Measurements from ENCODE around the gene FBXO31.

- TF ChIP-seq, protein P1, sequence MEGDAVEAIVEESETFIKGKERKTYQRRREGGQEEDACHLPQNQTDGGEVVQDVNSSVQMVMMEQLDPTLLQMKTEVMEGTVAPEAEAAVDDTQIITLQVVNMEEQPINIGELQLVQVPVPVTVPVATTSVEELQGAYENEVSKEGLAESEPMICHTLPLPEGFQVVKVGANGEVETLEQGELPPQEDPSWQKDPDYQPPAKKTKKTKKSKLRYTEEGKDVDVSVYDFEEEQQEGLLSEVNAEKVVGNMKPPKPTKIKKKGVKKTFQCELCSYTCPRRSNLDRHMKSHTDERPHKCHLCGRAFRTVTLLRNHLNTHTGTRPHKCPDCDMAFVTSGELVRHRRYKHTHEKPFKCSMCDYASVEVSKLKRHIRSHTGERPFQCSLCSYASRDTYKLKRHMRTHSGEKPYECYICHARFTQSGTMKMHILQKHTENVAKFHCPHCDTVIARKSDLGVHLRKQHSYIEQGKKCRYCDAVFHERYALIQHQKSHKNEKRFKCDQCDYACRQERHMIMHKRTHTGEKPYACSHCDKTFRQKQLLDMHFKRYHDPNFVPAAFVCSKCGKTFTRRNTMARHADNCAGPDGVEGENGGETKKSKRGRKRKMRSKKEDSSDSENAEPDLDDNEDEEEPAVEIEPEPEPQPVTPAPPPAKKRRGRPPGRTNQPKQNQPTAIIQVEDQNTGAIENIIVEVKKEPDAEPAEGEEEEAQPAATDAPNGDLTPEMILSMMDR (IDR thresholded peaks at IDR 0.05): no peak
- TF ChIP-seq POLR2A (IDR thresholded peaks at IDR 0.05) (no peak), EP300 (IDR thresholded peaks at IDR 0.05) (no peak)
These were observed 71.6 kb downstream of the FBXO31 start for GRCh38 chr16:87312008-87312407.
